HEK293 (cell line): ENCODE results near the gene PARK7.
A peak's percentile ranks its signal among the peaks of the same experiment; 100 is the strongest.

Experiments used
- CTCF ChIA-PET: fragments of 350-600 bp; formaldehyde crosslinking; extraction: SDS; loops from one replicate; lab custom pipeline; 2021; ENCODE audit warnings: antibody characterized with exemption; lab: Yijun Ruan, JAX
- POLR2A ChIA-PET: fragments of 300-600 bp; formaldehyde crosslinking; extraction: SDS; loops from one replicate; lab custom pipeline; 2020; ENCODE audit warnings: antibody characterized with exemption, inconsistent platforms; lab: Yijun Ruan, JAX
- H3K27ac ChIP-seq: fragments of 200-500 bp; sonication (Bioruptor generic); 2 replicates; pipeline ENCODE4 v1.5.1; 2014; ENCODE audit warnings: low read depth, low read length, control low read depth, inconsistent platforms; ENCODE audit errors: extremely low read depth
- H3K36me3 ChIP-seq, 2 experiments: fragments of 200-500 bp in 1 of 2; sonication (Bioruptor generic) in 1 of 2; 1 replicate in 1 of 2; 2 replicates in 1 of 2; pipeline ENCODE4 v1.5.1; 2014 to 2017; ENCODE audit warnings: inconsistent platforms in 2 of 2, low read length in 2 of 2; ENCODE audit not compliant: control insufficient read depth in 2 of 2, insufficient read depth in 1 of 2
- H3K4me1 ChIP-seq: fragments of 200-500 bp; sonication (Bioruptor generic); 2 replicates; pipeline ENCODE4 v1.5.1; 2014; ENCODE audit warnings: mild to moderate bottlenecking, low read length, inconsistent platforms; ENCODE audit not compliant: control insufficient read depth, insufficient read depth
- H3K4me3 ChIP-seq: 2 replicates; pipeline ENCODE4 v1.5.1; 2011; ENCODE audit warnings: low read depth, mild to moderate bottlenecking, control low read depth, low read length, moderate library complexity
- H3K9me3 ChIP-seq: fragments of 200-500 bp; sonication (Bioruptor generic); 2 replicates; pipeline ENCODE4 v1.5.1; 2014; ENCODE audit warnings: low read depth, low read length, inconsistent platforms; ENCODE audit not compliant: control insufficient read depth, insufficient read depth
- HOXC10 ChIP-seq: sonication (generic); formaldehyde crosslinking; IDR thresholded peaks from 2 replicates; pipeline ENCODE4 v1.8.1; 2023; ENCODE audit warnings: mild to moderate bottlenecking, missing genetic modification reagents
- INSM2 ChIP-seq: fragments of 450-650 bp; formaldehyde crosslinking; IDR thresholded peaks from 2 replicates; pipeline ENCODE4 v1.5.1; 2016; ENCODE audit warnings: missing biosample characterization, missing genetic modification characterization
- MZF1 ChIP-seq: fragments of 450-650 bp; formaldehyde crosslinking; IDR thresholded peaks from 2 replicates; pipeline ENCODE4 v1.5.1; 2017; ENCODE audit warnings: missing biosample characterization, missing genetic modification characterization, borderline replicate concordance
- SCRT2 ChIP-seq: fragments of 450-650 bp; formaldehyde crosslinking; IDR thresholded peaks from 2 replicates; pipeline ENCODE4 v1.5.1; 2016; ENCODE audit warnings: missing biosample characterization, missing genetic modification characterization
- ZBTB17 ChIP-seq: fragments of 450-650 bp; formaldehyde crosslinking; IDR thresholded peaks from 2 replicates; pipeline ENCODE4 v1.5.1; 2016; ENCODE audit warnings: missing biosample characterization, missing genetic modification characterization
- ZBTB20 ChIP-seq: fragments of 450-650 bp; formaldehyde crosslinking; IDR thresholded peaks from 2 replicates; pipeline ENCODE4 v1.5.1; 2016; ENCODE audit warnings: missing biosample characterization, missing genetic modification characterization
- ZFHX2 ChIP-seq: fragments of 450-650 bp; formaldehyde crosslinking; conservative IDR thresholded peaks from 2 replicates; pipeline ENCODE4 v1.5.1; 2016; ENCODE audit warnings: missing biosample characterization, missing genetic modification characterization
- ZNF157 ChIP-seq: fragments of 450-650 bp; formaldehyde crosslinking; IDR thresholded peaks from 2 replicates; pipeline ENCODE4 v1.5.1; 2016; ENCODE audit warnings: missing biosample characterization, missing genetic modification characterization
- ZNF311 ChIP-seq: fragments of 450-650 bp; formaldehyde crosslinking; IDR thresholded peaks from 2 replicates; pipeline ENCODE4 v1.5.1; 2017; ENCODE audit warnings: missing biosample characterization, missing genetic modification characterization, borderline replicate concordance
- ZNF335 ChIP-seq: fragments of 450-650 bp; formaldehyde crosslinking; conservative IDR thresholded peaks from 2 replicates; pipeline ENCODE4 v1.5.1; 2016; ENCODE audit warnings: missing biosample characterization, missing genetic modification characterization
- ZNF391 ChIP-seq: fragments of 450-650 bp; formaldehyde crosslinking; IDR thresholded peaks from 2 replicates; pipeline ENCODE4 v1.5.1; 2016; ENCODE audit warnings: low read depth, missing biosample characterization, missing genetic modification characterization, borderline replicate concordance
- ZNF48 ChIP-seq: fragments of 450-650 bp; formaldehyde crosslinking; IDR thresholded peaks from 2 replicates; pipeline ENCODE4 v1.5.1; 2016; ENCODE audit warnings: missing biosample characterization, missing genetic modification characterization
- ZNF555 ChIP-seq: fragments of 450-650 bp; formaldehyde crosslinking; conservative IDR thresholded peaks from 2 replicates; pipeline ENCODE4 v1.5.1; 2017; ENCODE audit warnings: missing biosample characterization, mild to moderate bottlenecking, missing genetic modification characterization, inconsistent platforms
- ZNF585B ChIP-seq: fragments of 450-650 bp; formaldehyde crosslinking; IDR thresholded peaks from 2 replicates; pipeline ENCODE4 v1.5.1; 2016; ENCODE audit warnings: missing biosample characterization, missing genetic modification characterization
- ZNF600 ChIP-seq: fragments of 450-650 bp; formaldehyde crosslinking; IDR thresholded peaks from 2 replicates; pipeline ENCODE4 v1.5.1; 2016; ENCODE audit warnings: missing biosample characterization, missing genetic modification characterization
- ZNF629 ChIP-seq: fragments of 450-650 bp; formaldehyde crosslinking; IDR thresholded peaks from 2 replicates; pipeline ENCODE4 v1.5.1; 2017; ENCODE audit warnings: missing biosample characterization, missing genetic modification characterization
- ZNF670 ChIP-seq: fragments of 450-650 bp; formaldehyde crosslinking; IDR thresholded peaks from 2 replicates; pipeline ENCODE4 v1.5.1; 2016; ENCODE audit warnings: missing biosample characterization, missing genetic modification characterization, low read depth
- ZNF747 ChIP-seq: fragments of 450-650 bp; formaldehyde crosslinking; IDR thresholded peaks from 2 replicates; pipeline ENCODE4 v1.5.1; 2016; ENCODE audit warnings: missing biosample characterization, missing genetic modification characterization
- ZNF837 ChIP-seq: fragments of 450-650 bp; formaldehyde crosslinking; IDR thresholded peaks from 2 replicates; pipeline ENCODE4 v1.5.1; 2016; ENCODE audit warnings: missing biosample characterization, missing genetic modification characterization
- ZSCAN30 ChIP-seq: fragments of 450-650 bp; IDR thresholded peaks from 2 replicates; pipeline ENCODE4 v1.5.1; 2018; ENCODE audit warnings: missing biosample characterization, mild to moderate bottlenecking, missing genetic modification characterization, moderate library complexity
- TF ChIP-seq, protein P1 (sequence below): fragments of 450-650 bp; formaldehyde crosslinking; IDR thresholded peaks from 2 replicates; pipeline ENCODE4 v1.5.1; 2017; ENCODE audit warnings: missing biosample characterization, missing genetic modification characterization

PARK7 gene

GRCh38 chr1:7954683-7955082 is 6.8 kb upstream of the PARK7 start:
- Histone ChIP-seq H3K27ac (no peak overlapping the region; the same call in 1 of the 2 replicates), H3K9me3 (no peaks in the 10 kb centered on the region), H3K4me3 (no peak overlapping the region), H3K36me3 (no peaks in the 10 kb centered on the region), H3K4me1 (no peaks in the 10 kb centered on the region)
- ChIA-PET CTCF (no interaction called here), POLR2A (no interaction called here)
- TF ChIP-seq SCRT2 (tag by site-specific recombination) (no peak), ZNF600 (tag by site-specific recombination) (no peak), HOXC10 (CRISPR knock-in tag) (no peak), ZNF585B (tag by site-specific recombination) (no peak), ZNF157 (tag by site-specific recombination) (no peak), ZNF670 (tag by site-specific recombination) (no peak), ZNF555 (tag by site-specific recombination) (no peak), ZNF48 (no peak), ZBTB20 (tag by site-specific recombination) (no peak), ZNF391 (tag by site-specific recombination) (no peak), ZFHX2 (tag by site-specific recombination) (no peak), ZSCAN30 (no peak), MZF1 (tag by site-specific recombination) (no peak), ZNF629 (tag by site-specific recombination) (no peak), ZNF311 (tag by site-specific recombination) (no peak), ZBTB17 (tag by site-specific recombination) (no peak), ZNF747 (tag by site-specific recombination) (no peak)
- TF ChIP-seq, protein P1, sequence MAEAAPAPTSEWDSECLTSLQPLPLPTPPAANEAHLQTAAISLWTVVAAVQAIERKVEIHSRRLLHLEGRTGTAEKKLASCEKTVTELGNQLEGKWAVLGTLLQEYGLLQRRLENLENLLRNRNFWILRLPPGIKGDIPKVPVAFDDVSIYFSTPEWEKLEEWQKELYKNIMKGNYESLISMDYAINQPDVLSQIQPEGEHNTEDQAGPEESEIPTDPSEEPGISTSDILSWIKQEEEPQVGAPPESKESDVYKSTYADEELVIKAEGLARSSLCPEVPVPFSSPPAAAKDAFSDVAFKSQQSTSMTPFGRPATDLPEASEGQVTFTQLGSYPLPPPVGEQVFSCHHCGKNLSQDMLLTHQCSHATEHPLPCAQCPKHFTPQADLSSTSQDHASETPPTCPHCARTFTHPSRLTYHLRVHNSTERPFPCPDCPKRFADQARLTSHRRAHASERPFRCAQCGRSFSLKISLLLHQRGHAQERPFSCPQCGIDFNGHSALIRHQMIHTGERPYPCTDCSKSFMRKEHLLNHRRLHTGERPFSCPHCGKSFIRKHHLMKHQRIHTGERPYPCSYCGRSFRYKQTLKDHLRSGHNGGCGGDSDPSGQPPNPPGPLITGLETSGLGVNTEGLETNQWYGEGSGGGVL (tag by site-specific recombination), result no peak

DNA sequence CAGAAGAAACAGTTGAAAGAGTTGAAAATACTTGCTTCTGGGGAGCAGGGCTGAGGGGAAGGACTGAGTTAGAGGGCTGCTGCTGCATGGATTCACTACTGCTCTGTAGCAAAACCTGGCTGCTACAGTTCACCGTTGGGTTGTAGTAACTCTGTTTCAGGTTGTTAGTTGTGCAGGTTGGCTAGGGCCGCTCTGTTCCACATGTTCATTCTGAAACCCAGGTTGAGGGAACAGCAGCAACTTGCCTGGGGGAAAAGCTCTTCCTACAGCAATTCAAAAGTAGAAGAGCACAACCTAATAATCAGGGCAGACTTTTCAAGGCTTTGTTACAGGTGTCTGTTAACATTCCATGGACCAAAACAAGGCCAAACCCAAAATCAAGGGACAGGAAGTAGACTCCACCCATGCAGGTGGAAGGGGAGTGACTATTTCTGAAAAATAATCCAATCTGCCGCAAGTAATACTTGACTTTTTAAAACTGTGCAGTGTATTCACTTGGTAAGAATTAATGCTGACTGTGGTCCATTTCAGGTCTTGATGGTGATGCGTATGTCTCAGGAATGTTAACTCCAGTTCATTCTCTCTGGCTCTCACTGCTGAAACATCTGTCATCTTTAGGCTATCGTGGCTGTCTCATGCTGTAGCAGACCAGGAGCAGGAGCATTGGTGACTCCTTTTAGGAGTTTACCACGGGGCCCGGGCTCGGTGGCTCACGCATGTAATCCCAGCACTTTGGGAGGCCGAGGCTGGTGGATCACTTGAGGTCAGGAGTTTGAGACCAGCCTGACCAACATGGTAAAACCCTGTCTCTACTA is 5.1 kb upstream of the PARK7 start:
- H3K9me3 ChIP-seq, result no peaks in the 10 kb centered on the region
- no peaks in the 10 kb centered on the region for H3K36me3 ChIP-seq
- no peak overlapping the region for H3K4me3 ChIP-seq
- ChIA-PET POLR2A (interaction anchor here (0.7 to 0.9 kb wide), 2 partner anchors 7 to 60 kb away, joined by 4 to 5 read pairs; no protein-coding TSS in a partner anchor), CTCF (interaction anchor here (0.6 to 0.7 kb wide), 3 partner anchors 18 to 317 kb away, joined by 4 to 9 read pairs (median 4); no protein-coding TSS in a partner anchor)
- TF ChIP-seq ZNF335 (tag by site-specific recombination) (peak; percentile 29; the same call in 1 of the 2 replicates), INSM2 (tag by site-specific recombination) (no peak), ZNF837 (tag by site-specific recombination) (no peak), SCRT2 (tag by site-specific recombination) (peak; percentile 66), ZBTB17 (tag by site-specific recombination) (peak; percentile 54; the same call in 1 of the 2 replicates)
- H3K4me1 ChIP-seq, result no peaks in the 10 kb centered on the region
- no peak overlapping the region for H3K27ac ChIP-seq
